ENCODE data around the gene TBC1D2.
A peak's percentile ranks its signal among the peaks of the same experiment; 100 is the strongest.
"Not testable (repeated sequence)": the region's sequence is repeated elsewhere in the genome, so short reads cannot be mapped to it uniquely, and the experiment has no call there.

TBC1D2 gene

DNA sequence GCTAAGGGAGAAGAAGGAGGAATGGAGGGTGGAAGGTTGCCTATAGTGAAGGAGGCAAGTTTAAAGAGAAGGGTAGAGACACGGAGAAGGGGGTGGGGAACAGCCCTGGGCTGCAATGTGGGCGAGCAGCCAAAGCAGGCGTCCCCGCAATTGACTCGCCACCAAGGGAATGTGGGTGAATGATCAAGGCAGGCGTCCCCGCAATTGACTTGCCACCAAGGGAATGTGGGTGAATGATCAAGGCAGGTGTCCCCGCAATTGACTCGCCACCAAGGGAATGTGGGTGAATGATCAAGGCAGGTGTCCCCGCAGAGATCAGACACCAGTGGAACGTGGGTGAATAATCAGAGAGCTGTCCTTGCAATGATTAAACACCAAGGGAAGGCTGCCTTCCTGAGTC is 14.8 kb upstream of the TBC1D2 start:
- DNase-seq (ENCODE audit: low read depth, low spot score) = not testable (repeated sequence)

DNA sequence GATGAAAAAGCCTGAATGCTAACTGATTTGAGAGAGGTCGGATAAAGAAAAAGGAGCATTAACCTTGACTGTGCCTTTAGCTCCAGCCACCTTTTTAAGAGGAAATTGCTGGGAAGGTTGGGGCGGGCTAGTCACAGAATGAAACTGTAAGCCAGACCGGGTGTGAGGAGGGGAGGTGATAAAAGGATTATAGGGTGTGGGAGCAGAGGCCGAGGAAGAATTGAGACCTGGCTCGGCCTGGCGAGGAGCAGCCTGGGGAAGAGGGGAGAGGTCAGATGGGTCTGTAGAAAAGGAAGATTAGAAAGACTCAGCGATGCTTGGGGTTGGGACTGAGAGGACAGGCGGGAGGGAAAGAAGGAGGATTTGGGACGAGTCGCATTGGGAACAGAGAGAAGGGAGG is 14.2 kb upstream of the TBC1D2 start:
- not testable (repeated sequence) for DNase-seq (ENCODE audit: low read depth, low spot score)

DNA sequence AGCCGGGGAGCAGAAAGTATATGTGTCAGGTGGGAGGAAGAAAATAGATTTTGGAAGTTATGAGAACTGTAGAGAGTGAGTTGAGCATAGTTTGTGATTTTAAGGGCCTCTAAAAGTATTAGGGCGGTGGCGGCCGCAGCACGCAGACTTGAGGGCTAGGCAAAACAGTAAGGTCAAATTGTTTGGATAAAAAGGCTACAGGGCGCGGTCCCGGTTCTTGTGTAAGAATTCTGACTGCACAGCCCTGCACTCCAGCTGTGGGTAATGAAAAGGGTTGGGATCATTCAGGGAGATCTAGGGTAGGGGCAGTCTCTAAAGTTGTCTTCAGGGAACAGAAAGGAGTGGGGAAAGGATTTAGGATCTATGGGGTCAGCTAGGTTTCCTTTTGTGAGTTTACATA is 12.1 kb upstream of the TBC1D2 start:
- not testable (repeated sequence) for DNase-seq (ENCODE audit: low read depth, low spot score)

DNA sequence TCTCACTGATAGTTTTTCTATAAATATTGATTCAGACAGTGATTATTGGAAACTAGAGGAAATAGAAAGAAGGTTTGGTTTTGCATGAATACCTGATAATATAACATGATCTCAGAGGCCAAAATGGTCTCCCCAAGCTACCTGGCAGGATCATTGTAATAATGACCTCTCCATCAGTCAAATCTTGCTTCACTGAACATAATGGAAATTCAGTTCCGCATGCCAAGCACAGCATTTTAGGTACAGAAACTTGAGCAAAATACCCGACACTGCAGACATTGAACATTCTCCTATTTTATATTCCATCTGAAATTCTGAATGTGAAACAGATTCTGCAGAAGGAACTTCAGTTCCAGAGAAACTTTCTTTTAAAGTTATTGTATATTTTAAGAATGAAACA is 9.1 kb upstream of the TBC1D2 start:
- DNase-seq (ENCODE audit: low read depth, low spot score) = no peak

DNA sequence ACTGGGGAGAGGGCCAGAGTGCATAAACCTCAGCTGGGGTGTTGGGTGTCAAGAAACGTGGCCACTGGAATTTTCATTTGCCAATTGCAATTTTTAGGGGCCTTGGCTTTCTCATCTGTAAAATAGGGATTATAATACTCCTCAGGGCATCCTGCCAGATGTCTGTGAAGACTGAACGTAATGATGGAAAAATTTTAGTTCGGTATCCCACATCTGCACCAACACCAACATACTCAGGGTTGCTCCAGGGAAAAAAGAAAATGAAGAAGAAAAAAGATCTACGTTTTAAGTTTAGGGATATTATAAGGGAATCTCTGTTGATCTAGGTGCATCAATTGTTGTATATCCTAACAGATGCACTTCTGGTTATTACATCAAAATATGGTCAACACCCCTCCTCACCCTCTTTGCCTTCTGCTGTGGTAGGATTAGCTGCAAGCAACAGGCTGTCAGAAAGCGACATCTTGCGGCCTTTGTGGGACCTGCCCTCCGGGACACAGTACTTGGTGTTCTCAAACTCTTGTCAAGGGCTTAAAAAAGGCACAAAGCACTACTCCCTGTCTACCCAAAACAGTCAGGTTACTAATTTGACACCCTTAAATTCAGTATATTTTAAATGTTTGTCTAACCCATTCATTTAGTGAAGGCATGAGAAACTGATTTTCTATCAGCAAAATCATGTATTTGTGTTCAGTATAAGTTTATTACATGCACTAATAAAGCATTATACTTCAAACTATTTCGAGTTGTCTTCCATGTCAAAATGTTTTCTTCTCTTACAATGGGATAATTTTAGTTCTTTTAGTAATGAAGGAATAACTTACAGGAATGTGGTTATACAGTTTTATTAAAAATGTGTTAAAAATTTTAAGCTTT is 8.3 kb upstream of the TBC1D2 start:
- peak; percentile 62 for DNase-seq (ENCODE audit: low read depth, low spot score)

DNA sequence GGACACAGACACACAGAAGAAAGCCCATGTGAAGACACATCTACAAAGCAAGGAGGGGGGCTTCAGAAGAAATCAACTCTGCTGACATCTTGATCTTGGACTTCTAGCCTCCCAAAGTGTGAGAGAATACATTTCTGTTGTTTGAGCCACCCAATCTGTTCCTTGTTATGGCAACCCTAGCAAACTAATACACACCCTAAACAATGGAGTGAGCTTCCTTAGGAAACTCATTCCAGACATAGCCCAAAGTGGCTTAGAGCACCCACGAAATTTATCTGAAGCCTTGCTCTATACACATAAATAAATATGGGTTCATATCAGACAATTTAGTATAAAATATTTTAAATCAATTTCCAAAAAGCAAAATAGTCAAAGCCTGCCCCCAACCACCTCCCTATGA is 7.6 kb upstream of the TBC1D2 start:
- DNase-seq (ENCODE audit: low read depth, low spot score) = no peak

DNA sequence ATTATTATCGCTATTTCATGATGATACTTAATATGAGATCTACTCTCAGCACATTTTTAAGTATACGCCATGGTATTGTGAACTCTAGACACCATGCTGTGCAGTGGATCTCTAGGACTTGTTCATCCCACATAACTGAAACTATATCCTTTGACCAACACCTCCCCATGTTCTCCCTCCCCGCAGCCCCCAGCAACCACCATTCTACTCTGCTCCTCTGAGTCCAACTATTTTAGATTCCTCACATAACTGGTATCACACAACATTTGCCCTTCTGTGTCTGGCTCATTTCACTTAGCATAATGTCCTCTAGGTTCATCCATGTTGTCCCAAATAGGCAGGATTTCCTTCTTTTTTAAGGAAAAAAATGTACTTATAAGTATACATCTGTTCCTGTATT is 6.6 kb upstream of the TBC1D2 start:
- no peak for DNase-seq (ENCODE audit: low read depth, low spot score)

DNA sequence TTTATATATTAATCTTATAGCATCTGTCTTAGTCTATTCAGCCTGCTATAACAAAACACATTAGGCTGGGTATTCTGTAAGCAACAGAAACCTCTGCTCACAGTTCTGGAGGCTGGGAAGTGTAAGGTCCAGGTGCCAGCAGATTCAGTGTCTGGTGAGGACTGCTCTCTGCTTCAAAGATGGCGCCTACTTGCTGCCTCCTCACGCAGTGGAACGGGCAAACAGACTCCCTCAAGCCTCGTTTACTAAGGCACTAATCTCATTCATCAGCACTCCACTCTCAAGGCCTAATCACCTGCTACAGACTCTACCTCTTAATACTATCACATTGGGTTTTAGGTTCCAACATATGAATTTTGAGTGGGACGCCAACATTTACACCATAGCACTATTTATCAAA is 5.2 kb upstream of the TBC1D2 start:
- DNase-seq (ENCODE audit: low read depth, low spot score) = no peak

DNA sequence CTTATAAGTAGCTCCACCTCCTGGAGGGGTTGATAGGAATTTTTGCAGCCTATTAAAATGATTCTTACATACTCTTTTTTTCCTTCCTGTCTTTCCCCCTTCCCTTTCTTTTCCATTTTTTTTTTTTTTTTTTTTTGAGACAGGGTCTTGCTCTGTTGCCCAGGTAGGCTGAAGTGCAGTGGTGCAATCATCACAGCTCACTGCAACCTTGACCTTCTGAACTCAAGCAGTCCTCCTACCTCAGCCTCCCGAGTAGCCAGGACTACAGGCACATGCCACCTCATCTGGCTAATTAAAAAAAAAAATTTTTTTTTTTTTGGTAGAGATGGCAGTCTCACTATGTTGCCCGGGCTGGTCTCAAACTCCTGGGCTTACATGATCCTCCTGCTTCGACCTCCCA is 4.3 kb upstream of the TBC1D2 start:
- DNase-seq (ENCODE audit: low read depth, low spot score) = no peak

DNA sequence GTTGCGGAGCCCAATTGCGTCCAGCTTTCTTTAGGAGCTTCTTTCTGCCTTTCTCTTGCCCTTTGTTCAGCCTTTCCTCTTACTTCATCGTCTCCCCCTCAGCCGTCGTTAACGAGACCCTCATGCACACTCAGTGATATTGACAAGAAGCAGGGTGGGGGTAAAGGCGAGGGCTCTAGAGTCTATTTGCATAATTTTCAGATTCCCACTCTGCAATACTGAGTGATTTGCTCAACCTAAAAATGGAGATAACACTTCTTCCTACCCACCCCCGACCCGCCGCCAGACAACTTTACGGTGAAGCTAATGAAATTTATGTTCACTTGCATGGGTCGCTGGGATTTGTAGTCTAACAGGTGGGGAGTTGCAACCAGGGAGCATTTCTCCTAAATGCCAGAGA is 1.3 kb upstream of the TBC1D2 start:
- DNase-seq (ENCODE audit: low read depth, low spot score) = no peak

DNA sequence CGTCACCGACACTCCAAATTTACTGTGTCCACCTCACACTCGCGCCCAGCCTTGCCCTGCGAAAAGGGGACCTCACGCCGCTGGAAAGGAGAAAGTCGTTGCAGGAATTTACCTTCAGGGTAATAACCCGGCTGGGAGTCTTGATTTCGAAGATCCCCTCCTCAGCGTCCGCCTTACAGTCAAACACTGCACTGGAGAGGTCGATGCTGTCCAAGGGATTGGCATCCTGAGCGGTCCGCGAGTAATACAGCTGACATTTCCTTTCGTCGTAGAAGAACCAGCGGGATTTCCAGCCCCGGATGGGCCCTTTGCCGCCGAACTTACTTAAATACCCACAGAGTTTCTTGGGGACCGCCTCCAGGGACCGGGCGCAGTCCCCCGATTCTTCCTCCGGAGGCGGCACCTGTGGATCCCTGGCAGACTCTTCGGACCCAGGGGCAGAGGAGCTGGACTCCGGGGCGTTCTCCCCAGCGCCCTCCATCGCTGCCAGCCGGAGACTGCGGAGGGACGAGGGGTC is 330 bp downstream of the TBC1D2 start:
- DNase-seq (ENCODE audit: low read depth, low spot score) = no peak

DNA sequence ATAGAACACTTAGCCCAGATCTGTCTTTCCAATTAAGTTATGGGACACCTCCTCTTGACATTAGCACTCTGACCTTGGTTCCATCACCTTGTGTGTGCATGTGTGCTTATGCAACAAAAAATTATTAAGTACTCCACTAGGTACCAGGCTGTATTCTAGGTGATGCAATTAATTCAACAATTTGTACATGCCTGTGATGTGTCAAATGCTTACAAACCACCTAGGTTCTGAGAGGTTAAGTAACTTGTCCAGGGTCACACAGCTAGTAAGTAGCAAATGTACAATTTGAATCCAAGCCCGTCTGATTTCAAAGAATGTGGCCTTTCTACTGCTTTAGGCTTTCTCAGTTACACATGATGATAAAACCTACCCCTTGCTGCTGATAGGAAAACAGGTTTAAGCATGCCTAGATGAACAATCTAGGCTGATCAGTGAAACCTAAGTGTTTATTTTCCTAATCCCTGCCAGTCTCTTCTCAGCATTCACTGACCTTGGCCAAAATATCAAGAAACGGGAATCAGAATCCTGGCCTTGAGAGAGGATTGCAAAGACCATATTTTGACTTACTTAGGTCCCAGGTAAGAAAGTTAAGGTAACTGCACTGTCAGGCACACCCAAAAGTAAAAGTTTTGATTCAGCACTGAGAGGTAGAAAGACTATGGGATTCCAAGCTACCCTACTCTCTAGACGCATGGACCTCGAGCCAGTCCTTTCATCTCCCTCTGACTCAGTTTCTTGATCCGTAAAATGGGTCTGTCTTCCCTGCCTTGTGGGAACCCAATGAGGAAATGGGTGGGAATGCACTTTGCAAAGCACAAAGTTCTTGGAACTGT is 1.0 kb downstream of the TBC1D2 start:
- DNase-seq (ENCODE audit: low read depth, low spot score) = no peak

DNA sequence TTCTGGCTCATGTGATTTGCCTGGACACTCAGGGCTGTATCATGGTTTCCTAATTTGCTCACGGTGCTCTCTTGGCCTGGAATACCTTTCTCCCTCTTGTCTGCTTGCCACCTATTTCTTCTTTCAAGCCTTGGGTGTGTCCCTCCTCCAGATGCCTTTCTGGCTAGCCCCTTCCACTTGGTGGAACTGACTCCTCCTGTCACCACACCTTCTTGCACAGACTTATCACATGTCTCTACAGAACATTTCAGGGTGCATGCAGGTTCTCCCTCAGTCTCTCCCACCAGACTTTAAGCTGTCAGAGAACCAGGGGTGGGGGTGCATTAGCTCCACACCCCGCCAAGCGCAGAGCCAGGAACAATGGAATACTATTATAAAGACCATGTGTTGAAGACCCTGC is 1.9 kb downstream of the TBC1D2 start:
- no peak for DNase-seq (ENCODE audit: low read depth, low spot score)

DNA sequence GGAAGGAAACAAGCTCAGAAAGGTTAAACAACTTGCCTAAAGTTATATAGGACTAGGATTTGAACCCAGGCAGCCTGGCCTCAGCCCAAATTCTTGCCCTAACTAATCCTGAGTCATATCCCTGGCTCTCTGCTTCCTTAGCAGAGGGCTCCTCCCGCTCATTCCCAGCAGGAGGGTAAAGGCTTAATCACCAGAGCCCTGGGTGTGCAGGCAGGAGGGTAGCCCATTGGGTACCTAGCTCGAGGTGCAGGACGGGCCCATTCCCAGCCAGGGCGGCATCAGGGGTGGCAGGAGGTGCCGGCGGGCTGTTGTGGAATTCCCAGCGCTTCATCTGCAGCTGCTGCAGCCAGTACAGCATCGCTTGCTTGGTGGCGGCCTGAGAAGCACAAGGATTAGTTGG is 3.9 kb downstream of the TBC1D2 start:
- no peak for DNase-seq (ENCODE audit: low read depth, low spot score)

DNA sequence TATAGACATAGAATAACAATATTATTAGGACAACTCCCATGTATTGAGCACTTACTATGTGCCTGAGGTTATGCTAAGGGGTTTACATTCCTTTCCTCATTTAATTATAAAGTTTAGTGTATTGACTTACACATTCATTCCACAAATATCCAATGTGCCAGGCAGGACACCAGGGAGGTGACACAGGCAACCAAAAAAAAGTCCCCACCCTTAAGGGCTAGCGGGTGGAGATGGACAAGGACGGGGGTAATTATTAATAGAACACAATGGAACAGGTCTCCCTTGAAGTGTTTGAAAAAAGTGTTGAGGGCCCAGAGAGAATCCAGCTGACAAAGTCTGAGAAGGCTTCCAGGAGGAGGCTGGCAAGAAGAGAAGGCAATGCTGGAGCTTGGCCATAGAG is 5.7 kb downstream of the TBC1D2 start:
- DNase-seq (ENCODE audit: low read depth, low spot score) = no peak

DNA sequence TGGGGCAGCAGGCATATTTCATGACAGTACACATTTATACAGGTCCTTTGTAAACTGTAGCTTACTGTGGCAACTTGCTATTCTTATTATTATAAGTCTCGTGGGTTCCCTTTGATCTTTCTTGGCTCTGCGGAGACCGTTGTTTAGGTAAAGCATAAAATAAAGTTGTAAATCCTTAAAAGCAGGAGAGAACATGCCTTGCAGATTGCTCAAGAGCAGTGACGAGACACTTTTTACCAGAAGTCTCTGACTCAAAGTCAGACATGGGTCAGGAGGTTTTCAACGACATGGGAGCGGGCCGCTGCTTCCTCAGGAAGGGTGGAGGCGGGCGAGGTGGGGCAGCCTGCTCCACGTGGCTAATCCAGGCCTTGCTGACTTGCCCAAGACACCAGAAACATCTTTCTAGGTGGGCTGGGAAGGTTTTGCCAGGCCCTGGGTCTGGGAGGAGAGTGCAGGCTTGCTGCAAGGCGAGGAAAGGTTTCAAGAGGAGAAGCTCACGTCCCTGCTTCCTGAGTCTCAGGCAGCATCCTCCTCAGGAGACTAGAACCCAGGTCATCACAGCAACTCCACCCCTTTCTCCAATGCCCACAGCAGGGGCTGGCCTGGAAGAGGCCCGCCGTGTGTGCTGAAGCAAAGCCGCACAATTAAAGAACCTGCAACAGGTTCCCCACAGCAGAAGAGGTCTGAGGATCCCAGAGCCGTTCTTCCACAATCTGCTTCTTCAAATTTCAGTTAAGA is 6.5 kb downstream of the TBC1D2 start:
- DNase-seq (ENCODE audit: low read depth, low spot score) = no peak

DNA sequence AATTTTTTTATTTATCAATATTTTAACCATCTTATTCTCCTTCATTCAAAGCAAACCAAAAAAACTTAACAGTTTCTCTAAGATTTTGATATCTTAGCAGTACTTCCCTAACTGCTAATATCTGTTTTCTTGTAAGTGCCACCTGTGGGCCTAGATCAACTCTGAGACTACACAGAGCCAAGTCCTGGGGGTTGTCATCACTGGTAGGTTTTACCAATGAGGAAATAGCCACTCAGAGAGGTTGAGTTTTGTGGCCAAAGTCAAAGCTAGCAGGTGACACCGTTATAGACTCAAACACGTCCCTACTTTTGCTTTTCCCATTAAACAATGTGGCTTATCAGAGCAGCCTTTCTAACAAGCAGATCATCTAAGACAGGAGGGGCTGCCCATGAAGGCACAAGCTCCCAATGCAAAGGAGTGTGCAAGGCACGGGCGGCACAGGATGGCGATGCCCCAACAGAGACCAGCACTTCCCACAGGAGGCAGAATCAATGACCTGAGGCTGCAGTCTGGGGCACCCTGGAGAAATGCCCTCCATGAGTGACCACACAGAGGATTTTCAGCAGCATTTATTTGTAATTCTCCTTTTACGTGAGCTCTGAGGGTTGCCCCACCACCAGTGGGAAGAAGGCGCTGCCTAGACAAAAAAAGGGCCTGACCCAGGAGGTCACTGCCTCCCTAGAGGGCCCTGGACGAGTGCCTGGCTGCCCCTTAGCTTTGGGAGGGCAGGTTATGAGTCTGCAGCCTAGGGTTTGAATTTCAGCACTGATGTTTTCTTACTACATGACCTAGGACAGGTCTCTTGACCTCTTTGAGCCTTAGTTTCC is 7.4 kb downstream of the TBC1D2 start:
- no peak for DNase-seq (ENCODE audit: low read depth, low spot score)

DNA sequence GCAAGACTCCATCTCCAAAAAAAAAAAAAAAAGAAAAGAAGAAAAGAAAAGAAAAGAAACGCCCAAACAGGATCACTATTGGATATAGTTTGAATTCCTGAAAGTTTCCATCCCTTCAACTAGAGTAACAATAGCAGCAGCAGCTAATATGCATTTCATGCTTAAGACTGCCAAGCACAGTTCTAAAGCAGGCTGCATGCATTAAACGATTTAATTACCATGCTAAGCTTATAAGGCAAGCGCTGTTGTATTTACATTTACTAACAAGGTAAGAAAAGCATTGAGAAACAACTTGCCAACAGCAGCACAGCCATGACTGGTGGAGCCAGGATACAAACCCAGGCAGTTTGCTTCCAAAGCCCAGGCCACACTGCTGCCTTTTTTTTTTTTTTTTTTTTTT is 13.0 kb downstream of the TBC1D2 start:
- no peak for DNase-seq (ENCODE audit: low read depth, low spot score)

DNA sequence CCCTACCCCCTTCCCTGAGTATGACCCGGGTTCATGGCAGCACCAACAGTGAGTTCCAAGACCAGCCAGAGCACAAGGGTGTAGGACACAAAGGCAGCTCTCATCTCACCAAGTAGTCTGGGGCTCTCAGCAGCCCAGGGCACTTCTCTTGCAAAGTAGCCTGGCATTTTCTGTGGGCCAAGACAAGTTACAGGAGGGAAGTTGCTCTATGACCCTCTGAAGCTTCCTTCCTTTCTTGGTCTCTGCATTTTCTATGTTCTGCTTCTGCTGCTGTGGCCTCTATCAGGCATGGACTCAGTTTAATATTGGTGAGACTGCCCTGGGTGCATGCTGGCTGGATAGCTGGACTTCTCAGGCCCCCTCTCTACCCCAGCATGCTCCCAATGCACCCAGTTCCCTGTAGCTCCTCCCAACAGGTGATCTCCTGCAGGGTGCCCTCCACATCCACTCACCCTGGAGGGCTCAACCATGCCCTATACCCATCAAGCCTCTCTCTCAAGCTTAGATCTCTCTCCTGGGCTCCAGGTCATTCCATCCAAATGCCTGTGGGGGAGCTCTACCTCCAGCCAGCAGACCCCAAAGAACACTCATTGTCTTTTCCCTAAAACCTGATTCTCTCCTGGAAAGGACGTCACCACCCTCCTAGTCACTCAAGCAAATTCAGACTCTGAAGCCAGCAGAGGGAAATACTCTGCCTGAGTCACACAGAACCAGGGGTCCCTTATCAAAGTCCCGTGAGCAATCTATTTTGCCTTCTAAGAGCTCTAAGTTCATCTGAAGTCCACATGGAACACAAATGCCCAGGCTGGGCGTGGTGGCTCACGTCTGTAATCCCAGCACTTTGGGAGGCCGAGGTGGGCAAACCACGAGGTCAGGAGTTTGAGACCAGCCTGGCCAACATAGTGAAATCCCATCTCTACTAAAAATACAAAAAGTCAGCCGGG is 13.8 kb downstream of the TBC1D2 start:
- DNase-seq (ENCODE audit: low read depth, low spot score) = no peak

DNA sequence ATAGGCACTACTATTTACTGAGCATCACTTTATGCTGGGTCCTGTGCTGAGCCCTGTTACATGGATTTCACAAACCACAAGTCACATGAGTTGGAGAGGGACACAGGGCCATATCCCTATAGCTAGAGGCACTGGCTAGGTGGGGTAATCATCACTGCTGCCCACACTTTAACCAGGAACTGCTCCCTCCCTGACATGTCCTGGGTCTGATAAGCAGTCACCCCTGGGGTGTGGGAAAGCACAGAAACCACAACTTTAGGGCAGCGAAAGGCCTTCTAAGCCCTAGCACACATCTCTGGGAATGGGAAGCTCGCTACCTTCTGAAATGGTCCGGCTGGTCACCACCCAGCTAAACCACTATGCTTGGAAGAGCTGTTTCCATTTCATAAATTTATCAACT is 15.0 kb downstream of the TBC1D2 start:
- no peak for DNase-seq (ENCODE audit: low read depth, low spot score)

All from activated naive CD8-positive, alpha-beta T cell treated with anti-CD3 and anti-CD28 coated beads, Interleukin-2, amount 50 U/mL, for 16 hours (primary cell).